H1 (cell line): ENCODE results near the gene GUCY1A2. TPM values are rescaled to one million over a fixed set of nuclear protein-coding genes. Genes with fewer than 3 reads are reported as not detected.

Source experiments
- ATF3 ChIP-seq: IDR thresholded peaks from 2 replicates; pipeline ENCODE4 v1.6.1; 2011; ENCODE audit warnings: low read depth, mild to moderate bottlenecking, low read length; ENCODE audit not compliant: insufficient read depth
- FOSL1 ChIP-seq: IDR thresholded peaks from 2 replicates; pipeline ENCODE4 v1.6.1; 2011; ENCODE audit warnings: mild to moderate bottlenecking, low read depth, low read length, moderate library complexity; ENCODE audit not compliant: insufficient read depth
- JUN ChIP-seq: IDR thresholded peaks from 2 replicates; pipeline ENCODE4 v1.6.1; 2011; ENCODE audit warnings: low read depth, mild to moderate bottlenecking, improper control_type of control experiment, low read length
- KDM1A ChIP-seq: fragments of 200-600, 300-600 bp; sonication (generic); IDR thresholded peaks from 2 replicates; pipeline ENCODE4 v1.7.1; 2016; ENCODE audit warnings: mild to moderate bottlenecking, low read length, borderline replicate concordance
- RAD21 ChIP-seq, 2 experiments: IDR thresholded peaks in 1 of 2; conservative IDR thresholded peaks in 1 of 2; 2 replicates each; pipeline ENCODE4 v1.6.1; 2011; ENCODE audit warnings: low read depth in 2 of 2, low read length in 2 of 2, improper control_type of control experiment in 1 of 2, inconsistent platforms in 1 of 2, mild to moderate bottlenecking in 1 of 2, moderate library complexity in 1 of 2
- SRF ChIP-seq: IDR thresholded peaks from 2 replicates; pipeline ENCODE4 v1.6.1; 2011; ENCODE audit warnings: mild to moderate bottlenecking, low read depth, low read length, moderate library complexity
- polyA plus RNA-seq, 7 experiments: library from polyadenylated mRNA; depleted of rRNA in 3 of 7; stranded (reverse) in 5 of 7; unstranded in 2 of 7; fragments of >200 nt in 5 of 7; fragments of 200-250 nt in 2 of 7; gene quantifications; 1 replicate in 5 of 7; 2 replicates in 1 of 7; 4 replicates in 1 of 7; pipeline versions ENCODE4 v1.2.1 to v1.2.3, GENCODE V29; 2011 to 2013; ENCODE audit warnings: missing spikeins in 2 of 7, mixed read lengths in 2 of 7
- total RNA-seq: library from RNA; stranded (reverse); fragmentation: NEBNext Ultra II Directional; extraction: Animal tissue kit (Norgen Biotek cat#: 25700); gene quantifications from 2 replicates; pipeline ENCODE4 v1.2.1, GENCODE V29; 2021
- TF ChIP-seq, protein P1 (sequence below), 3 experiments: IDR thresholded peaks; 1 replicate in 2 of 3; 2 replicates in 1 of 3; pipeline versions ENCODE4 v1.5.1 to v1.6.1; 2011; ENCODE audit warnings: low read length in 3 of 3, mild to moderate bottlenecking in 3 of 3, inconsistent platforms in 2 of 3, low read depth in 1 of 3, moderate library complexity in 1 of 3; ENCODE audit not compliant: insufficient read depth in 1 of 3; ENCODE audit errors: control extremely low read depth in 1 of 3

The GUCY1A2 gene
- total and polyA plus RNA-seq, 2 of the 8 experiments (the other 6 are each of a cell fraction or from before 2014, with no cell fraction given): 0.11 to 1.9 TPM

DNA sequence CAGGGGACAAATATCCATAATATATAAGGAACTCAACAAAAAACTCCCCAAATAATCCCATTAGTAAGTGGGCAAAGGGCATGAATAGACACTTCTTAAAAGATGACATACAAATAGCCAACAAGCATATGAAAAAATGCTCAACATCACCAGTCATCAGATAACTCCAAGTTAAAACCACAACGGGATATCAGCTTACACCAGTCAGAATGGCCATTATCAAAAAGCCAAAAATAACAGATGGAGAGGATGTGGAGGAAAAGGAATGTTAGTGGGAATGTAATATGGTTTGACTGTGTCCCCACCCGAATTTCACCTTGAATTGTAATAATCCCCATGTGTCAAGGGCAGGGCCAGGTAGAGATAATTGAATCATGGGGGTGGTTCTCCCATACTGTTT, 350.1 kb downstream of the GUCY1A2 start (continued):
- TF ChIP-seq, protein P1, sequence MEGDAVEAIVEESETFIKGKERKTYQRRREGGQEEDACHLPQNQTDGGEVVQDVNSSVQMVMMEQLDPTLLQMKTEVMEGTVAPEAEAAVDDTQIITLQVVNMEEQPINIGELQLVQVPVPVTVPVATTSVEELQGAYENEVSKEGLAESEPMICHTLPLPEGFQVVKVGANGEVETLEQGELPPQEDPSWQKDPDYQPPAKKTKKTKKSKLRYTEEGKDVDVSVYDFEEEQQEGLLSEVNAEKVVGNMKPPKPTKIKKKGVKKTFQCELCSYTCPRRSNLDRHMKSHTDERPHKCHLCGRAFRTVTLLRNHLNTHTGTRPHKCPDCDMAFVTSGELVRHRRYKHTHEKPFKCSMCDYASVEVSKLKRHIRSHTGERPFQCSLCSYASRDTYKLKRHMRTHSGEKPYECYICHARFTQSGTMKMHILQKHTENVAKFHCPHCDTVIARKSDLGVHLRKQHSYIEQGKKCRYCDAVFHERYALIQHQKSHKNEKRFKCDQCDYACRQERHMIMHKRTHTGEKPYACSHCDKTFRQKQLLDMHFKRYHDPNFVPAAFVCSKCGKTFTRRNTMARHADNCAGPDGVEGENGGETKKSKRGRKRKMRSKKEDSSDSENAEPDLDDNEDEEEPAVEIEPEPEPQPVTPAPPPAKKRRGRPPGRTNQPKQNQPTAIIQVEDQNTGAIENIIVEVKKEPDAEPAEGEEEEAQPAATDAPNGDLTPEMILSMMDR (IDR thresholded peaks at IDR 0.05; ENCODE audit: control extremely low read depth in 1 of 3, insufficient read depth in 1 of 3, low read depth in 1 of 3, low read length in 3 of 3): no peak
- TF ChIP-seq ATF3 (no peak), JUN (no peak), SRF (no peak), RAD21 (IDR thresholded peaks at IDR 0.05 in 1 of 2, conservative IDR thresholded peaks at IDR 0.05 in 1 of 2; ENCODE audit: low read depth in 2 of 2, low read length in 2 of 2) (no peak), FOSL1 (no peak), KDM1A (no peak)
